ENCODE data around the gene CTU2.

CTU2 gene

GRCh38 chr16:88715312-88716190 lies 9.2 kb downstream of the CTU2 start:
- no peak for DNase-seq

GRCh38 chr16:88716201-88716600 lies 9.9 kb downstream of the CTU2 start:
- no peak for DNase-seq

- DNase-seq = no peak
Observed at GRCh38 chr16:88716601-88717001, 10.3 kb downstream of the CTU2 start.

- DNase-seq = no peak
Observed at GRCh38 chr16:88718178-88718577, 11.9 kb downstream of the CTU2 start.

GRCh38 chr16:88719267-88719932 lies 13.1 kb downstream of the CTU2 start:
- DNase-seq = peak; percentile 65

DNA sequence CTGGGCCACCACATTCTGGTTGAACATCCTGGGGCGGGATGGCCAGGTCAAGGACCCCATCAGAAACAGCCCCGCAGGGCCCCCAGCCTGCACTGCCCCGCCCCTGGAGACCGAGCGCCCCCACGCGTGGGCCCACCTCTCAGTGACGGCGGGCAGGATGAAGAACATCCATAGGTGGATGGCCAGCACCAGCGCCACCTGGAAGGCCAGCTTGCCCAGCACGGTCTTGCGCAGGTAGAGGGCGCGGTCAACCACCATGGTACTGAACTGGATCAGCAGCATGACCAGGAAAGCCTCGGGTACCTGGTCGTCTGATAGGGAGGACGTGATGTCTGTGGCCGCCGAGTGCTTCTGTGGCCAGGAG lies 13.6 kb downstream of the CTU2 start:
- DNase-seq = no peak

DNA sequence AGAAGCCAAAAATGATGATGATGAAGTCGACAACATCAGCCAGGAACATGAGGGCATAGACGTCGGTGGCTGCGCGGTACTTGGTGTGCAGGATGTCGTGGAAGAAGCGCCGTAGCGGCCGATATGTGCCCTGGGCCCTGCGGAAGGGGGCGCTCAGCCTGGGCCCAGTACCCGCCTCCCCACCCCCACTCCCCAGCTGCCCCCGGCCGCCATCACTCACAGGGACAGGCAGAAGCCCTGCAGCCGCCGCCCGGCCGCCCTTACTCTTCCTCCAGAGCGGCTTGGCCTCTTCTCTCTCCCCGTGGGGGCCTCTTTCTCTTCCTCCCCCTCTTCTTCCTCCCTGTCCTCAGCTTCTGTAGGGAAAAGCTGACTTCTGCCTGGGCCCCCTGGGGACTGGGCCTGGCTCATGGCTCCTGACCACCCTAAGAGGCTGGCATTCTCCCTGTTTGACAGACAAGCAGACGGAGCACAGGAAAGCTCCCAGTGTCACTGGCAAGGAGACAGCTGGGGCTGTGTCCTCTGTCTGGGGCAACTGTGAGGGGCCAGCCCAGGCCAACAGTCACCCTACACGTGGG lies 14.2 kb downstream of the CTU2 start:
- DNase-seq = no peak

DNA sequence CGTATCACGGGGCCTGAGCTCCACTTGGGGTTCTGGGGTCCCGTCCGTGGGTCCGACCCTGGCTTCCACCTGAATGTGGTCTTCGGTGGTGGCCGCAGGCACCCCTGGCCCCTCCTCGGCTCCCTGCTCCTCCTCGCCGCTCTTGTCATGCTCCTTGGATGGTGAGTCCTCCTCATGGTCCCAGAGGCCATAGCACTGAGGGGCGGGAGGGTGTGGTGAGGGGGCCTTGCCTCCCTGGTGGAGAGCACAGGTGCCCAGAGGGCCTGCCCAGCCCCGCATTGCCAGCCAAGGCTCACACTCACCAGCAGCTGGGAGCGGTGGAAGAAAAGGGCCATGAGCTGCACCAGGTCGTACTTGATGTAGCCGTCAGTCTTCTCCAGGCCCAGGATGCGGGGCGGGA lies 14.9 kb downstream of the CTU2 start:
- DNase-seq = no peak

- no peak for DNase-seq
Observed at GRCh38 chr16:88721815-88722755, 15.8 kb downstream of the CTU2 start.

DNA sequence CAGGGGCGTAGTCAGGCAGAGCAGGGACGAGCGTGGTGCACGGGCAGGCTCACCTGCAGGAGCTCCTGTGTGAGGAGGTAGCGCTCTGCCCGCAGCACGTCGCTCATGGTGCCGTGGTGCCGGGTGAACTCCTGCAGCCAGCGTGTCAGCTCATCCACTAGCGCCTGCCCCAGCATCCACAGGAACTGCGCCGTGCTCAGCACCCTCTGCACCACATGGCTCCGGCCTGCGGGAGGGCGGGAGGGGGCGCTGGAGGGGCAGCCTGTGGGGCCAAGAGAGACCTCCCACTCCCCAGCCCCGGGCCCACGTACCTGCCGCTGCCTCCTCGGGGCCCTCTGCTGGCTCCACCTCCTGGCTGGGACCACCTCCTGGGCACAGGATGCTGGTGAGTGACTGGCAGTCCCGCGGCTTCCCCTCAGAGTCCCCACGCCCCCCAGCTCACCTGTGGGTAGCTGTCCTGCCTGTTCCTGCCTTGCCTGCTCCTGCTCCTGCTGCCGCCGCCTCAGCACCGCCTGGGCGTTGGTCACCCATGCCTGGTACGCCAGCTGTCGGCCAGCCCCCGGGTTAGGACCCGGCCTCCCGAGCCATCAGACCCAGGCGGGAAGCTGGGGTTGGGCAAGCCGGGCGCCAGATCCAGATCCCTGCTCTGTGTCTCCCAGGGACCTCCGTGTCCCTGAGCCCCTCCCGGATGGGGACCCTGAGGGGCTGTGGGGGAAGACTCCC lies 16.6 kb downstream of the CTU2 start:
- no peak for DNase-seq

DNA sequence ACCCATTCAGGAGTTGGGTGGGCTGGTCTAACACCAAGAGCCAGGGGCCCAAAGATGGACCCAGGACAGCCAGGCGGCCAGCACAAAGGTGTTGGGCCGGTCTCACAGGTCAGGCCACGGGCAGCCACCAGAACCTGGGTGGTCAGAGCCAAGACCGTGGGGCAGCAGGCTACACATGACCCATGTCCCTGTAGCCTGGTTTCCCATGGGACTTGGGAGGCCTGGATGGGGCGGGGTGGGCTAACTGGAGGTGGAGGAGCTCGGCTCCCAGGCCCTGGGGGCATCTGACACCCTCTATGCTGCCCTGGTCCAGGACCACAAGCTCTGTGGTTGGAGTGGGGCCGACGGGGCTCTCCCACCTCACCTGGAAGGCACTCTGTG lies 17.2 kb downstream of the CTU2 start:
- DNase-seq = no peak

- DNase-seq = no peak
Observed at GRCh38 chr16:88723911-88724310, 17.6 kb downstream of the CTU2 start.

- no peak for DNase-seq
Observed at GRCh38 chr16:88724855-88725555, 18.7 kb downstream of the CTU2 start.

DNA sequence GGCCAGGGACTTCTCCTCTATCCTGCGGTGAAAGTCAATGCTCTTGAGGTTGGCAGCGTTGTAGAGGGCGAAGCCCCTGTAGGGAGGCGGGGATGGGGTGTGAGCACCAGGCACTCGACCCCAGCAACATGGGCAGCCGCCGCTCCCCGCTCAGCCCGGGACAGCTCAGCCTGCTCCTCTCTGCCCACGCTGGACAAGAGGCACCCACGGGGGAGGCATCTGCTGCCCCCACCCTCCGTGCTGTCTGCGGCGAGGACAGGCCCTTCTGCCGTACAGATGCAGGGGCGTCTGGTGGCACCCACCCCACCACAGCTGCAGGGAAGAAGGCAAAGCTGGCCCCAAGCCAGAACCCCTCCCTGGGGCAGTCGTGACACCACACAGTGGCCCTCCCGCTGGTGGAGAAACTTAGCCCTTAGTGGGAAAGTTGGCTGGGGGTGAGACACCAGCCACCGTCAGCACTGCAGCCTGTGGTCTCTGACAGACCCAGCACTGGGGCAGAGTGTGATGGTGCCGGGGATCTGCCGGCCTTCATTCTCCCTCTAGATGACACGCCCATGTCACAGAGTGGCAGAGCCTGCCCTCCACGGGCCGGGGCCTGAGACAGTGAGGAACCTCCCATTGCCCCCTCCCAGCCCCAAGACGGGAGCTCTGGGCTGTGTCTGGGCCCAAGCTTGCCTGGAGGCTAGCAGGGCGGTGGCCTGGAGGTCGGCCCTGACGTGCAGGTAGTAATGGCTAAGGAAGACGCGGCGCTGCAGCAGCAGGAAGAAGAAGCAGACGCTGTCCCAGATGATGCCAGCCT lies 19.5 kb downstream of the CTU2 start:
- DNase-seq = no peak

DNA sequence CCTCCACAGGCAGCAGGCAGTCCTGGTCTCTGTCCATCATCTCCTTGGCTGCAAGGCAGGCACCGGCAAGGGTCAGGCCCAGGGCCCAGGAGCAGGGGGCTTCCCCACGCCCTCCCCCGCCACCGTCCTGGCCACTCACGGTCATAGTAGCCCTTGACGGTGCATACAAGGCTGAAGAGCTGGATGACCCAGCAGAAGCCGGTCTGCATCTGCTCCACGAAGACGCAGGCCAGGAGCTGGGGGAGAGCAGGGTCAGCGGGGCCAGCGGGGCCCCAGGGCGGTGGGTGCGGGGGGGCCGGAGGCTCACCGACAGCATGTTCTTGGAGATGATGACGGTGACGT lies 20.1 kb downstream of the CTU2 start:
- DNase-seq = no peak

DNA sequence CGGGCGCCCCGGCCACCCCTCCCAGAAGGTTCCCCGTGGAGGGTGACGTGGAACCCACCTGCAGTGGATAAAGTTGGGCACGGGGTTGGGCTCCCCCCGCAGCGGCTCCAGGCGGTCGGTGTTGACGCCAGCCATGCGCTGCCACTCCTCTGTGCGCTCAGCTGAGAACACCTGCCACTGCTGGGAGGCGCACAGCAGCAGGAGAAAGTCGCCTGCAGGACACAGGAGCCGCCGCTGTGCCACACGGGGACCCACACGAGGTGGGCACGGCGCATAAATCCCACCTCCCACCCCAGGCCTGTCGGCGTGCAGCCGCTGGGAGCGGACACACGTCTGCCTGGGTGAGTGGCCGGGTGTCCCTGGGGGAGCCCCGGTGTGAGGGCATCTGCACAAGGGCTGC lies 20.7 kb downstream of the CTU2 start:
- DNase-seq = no peak

GRCh38 chr16:88727871-88728270 lies 21.6 kb downstream of the CTU2 start:
- DNase-seq = no peak

DNA sequence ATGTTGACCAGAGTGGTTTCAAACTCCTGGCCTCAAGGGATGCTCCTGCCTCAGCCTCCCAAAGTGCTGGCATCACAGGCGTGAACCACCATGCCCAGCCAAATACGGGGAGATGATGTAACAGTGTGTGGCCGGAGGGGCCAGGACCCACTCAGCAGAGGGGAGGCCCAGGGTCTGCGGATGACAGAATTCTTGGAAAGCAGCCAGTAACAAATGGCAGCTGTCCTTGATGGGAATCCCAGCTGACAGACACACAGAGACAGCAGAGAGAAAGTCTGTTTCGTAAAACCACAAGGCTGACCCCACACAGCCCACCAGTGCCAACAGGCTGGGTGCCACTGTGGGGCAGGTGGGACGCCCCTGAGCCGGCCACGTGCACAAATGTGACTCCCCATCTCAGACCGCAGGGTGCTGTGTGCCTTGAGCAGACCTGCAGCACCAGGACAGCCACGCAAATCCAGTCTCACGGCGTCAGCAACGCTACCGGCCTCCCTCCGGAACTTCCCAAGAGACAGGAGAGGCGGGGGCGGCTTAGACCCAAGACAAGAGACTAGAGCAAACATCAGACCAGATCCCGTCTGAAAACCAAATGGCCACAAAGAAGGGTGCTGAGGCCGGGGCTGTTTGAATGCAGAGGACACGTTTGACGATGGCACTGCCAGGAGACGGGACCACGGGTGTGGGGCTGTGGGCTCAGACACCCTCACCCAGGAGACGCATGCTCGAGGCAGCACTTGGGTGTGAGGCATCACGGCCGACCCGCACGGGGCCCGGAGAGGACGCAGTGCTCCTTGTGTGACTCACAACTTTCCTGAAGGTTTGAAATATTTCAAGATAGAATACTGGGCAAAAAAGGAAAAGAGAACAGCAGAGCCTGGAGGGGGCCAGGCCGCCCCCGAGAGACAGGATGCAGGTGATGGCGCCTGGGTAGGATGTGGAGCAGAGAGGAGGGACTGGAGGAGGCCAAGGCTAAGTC lies 24.6 kb downstream of the CTU2 start:
- peak; percentile 63 for DNase-seq

- no peak for DNase-seq
Observed at GRCh38 chr16:88731699-88732098, 25.4 kb downstream of the CTU2 start.

Data from femur (tissue), 1 donor.